GM12875 (cell line): ENCODE measurements around the gene SOX10.

Experiments
- H3K4me3 ChIP-seq: one replicate; pipeline ENCODE4 v1.5.1; 2011; ENCODE audit warnings: low read depth, low read length, control low read depth
- CTCF ChIP-seq: IDR thresholded peaks from 2 replicates; pipeline ENCODE4 v1.5.1; 2011; ENCODE audit warnings: low read depth, mild to moderate bottlenecking, control low read depth, inconsistent platforms, low read length, moderate library complexity, borderline replicate concordance; ENCODE audit not compliant: insufficient read depth

SOX10 gene

GRCh38 chr22:38009000-38009806 is 24.8 kb upstream of the SOX10 start:
- no peak overlapping the region for H3K4me3 ChIP-seq

GRCh38 chr22:38007330-38007902 is 23.1 kb upstream of the SOX10 start:
- no peak overlapping the region for H3K4me3 ChIP-seq
- no peak for TF ChIP-seq CTCF

More at GRCh38 chr22:38009000-38009806, 24.8 kb upstream of the SOX10 start:
- TF ChIP-seq CTCF = no peak

- no peak overlapping the region for H3K4me3 ChIP-seq
- no peak for TF ChIP-seq CTCF
These were observed 22.6 kb upstream of the SOX10 start for GRCh38 chr22:38006906-38007305.

- TF ChIP-seq CTCF = no peak
- no peak overlapping the region for H3K4me3 ChIP-seq
These were observed 21.6 kb upstream of the SOX10 start for GRCh38 chr22:38005943-38006342.

GRCh38 chr22:37999640-38000272 is 15.4 kb upstream of the SOX10 start:
- TF ChIP-seq CTCF = no peak
- no peak overlapping the region for H3K4me3 ChIP-seq

- TF ChIP-seq CTCF = no peak
- no peak overlapping the region for H3K4me3 ChIP-seq
These were observed 14.9 kb upstream of the SOX10 start for GRCh38 chr22:37999236-37999635.
